ENCODE data around the gene SPNS2.

DNA sequence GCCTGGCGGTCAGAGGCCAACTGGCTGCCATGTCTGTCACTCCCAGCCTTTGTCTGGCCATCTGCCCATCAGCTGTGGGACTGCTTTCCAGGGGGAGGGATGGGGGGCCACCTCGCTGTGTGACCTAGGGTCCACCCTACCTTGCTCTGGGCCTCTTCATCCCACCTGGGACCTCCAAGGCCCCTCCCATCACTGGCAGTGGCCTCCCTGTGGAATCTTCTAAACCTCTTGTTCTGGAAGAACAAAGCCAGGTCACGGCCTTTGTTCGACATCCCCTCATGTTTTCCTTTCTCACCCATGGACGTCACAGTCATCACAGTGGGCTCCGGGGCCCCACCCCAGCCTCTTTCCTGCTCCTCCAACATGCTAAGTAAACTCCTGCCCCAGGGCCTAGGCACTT, 24.0 kb downstream of the SPNS2 start:
- TF ChIP-seq YY1 (IDR thresholded peaks at IDR 0.05; ENCODE audit: insufficient read depth, insufficient read length) (no peak), SUZ12 (IDR thresholded peaks at IDR 0.05; ENCODE audit: extremely low read depth, insufficient read depth, insufficient read length) (no peak), ZNF274 (IDR thresholded peaks at IDR 0.05; ENCODE audit: low read depth, low read length) (no peak)

Data from NT2/D1 (cell line).